Left lung (tissue), 10 donors: ENCODE measurements around the gene APLNR. TPM values are rescaled to one million over a fixed set of nuclear protein-coding genes. Genes with fewer than 3 reads are reported as not detected.
A peak's percentile ranks its signal among the peaks of the same experiment; 100 is the strongest.

ENCODE experiments used
- ATAC-seq: fragments of 200-7000 bp; cut with Tn5 transposase; one replicate; pipeline ENCODE4 v1.9.1; 2020; ENCODE audit warnings: moderate library complexity
- DNase-seq, 4 donors: peaks; one replicate each; pipeline ENCODE4 v3.0.0-alpha.2; 2013 to 2020
- H3K27ac ChIP-seq, 2 donors: fragments of 200-600 bp; sonication (generic) in 1 of 2; one replicate each; pipeline versions ENCODE4 v1.5.0 to v1.8.0; 2020 to 2021
- H3K27me3 ChIP-seq, 2 donors: fragments of 200-600 bp; sonication (generic) in 1 of 2; one replicate each; pipeline versions ENCODE4 v1.5.0 to v1.8.0; 2020 to 2021
- H3K36me3 ChIP-seq, 2 donors: fragments of 200-600 bp; sonication (generic) in 1 of 2; one replicate each; pipeline versions ENCODE4 v1.5.0 to v1.8.0; 2020 to 2021
- H3K4me1 ChIP-seq, 2 donors: fragments of 200-600 bp; one replicate each; pipeline ENCODE4 v1.8.0; 2021
- H3K4me3 ChIP-seq, 2 donors: fragments of 200-600 bp; sonication (generic) in 1 of 2; one replicate each; pipeline versions ENCODE4 v1.5.0 to v1.8.0; 2020 to 2021; ENCODE audit warnings: mild to moderate bottlenecking in 1 of 2
- H3K9me3 ChIP-seq, 2 donors: fragments of 200-600 bp; sonication (generic) in 1 of 2; one replicate each; pipeline versions ENCODE4 v1.5.0 to v1.8.0; 2020 to 2021
- intact Hi-C, 2 donors: fragments of 100-400 bp; cut with DNase I; formaldehyde crosslinking; loops; one replicate each; pipeline versions ENCODE4 v1.11.2 to v1.14.2; 2022
- polyA plus RNA-seq, 6 donors: library from polyadenylated mRNA; unstranded; fragments of 120-200 nt; gene quantifications; one replicate each; pipeline ENCODE4 v1.2.1, GENCODE V29; 2013; ENCODE audit not compliant: insufficient read length in 6 of 6
- total RNA-seq, 2 donors: library from RNA; stranded (reverse); fragmentation: NEBNext Ultra II Directional; extraction: Animal tissue kit (Norgen Biotek cat#: 25700); gene quantifications; one replicate each; pipeline ENCODE4 v1.2.1, GENCODE V29; 2021
- TF ChIP-seq, protein P1 (sequence below), 2 donors: fragments of 200-600 bp; sonication (generic) in 1 of 2; IDR thresholded peaks; one replicate each; pipeline versions ENCODE4 v1.5.0 to v1.8.0; 2021; ENCODE audit warnings: antibody characterized with exemption in 2 of 2
- donor health status: DM: no; HTN: yes; CAD: no.
- donor health status: DM: no; HTN: no; CAD: no.

The APLNR gene
- total and polyA plus RNA-seq, 8 donors = 11.2 to 189 (median 144) TPM

DNA sequence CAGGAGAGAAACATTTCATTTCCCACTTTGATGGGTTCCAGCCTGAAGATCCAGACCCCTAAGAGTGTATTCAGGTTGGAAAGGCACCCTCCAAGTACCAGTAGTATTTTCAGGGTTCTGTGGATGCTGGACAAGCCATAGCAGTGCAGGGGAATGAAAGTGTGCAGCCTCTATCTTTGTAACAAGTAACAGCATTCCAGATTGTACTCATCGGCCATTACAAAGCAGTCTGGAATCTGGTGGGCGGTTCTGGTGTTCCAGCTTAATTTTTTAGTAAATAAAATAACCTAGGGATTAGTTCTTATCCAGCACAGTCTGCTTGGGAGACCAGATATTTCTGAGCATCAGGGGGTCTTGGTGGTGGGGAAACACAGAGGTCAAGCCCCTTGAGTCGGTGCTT is 22.6 kb downstream of the APLNR start:
- Histone ChIP-seq H3K27me3 (no peaks in the 10 kb centered on the region), H3K9me3 (no peaks in the 10 kb centered on the region), H3K36me3 (no peaks in the 10 kb centered on the region), H3K4me3 (no peak overlapping the region), H3K27ac (no peak overlapping the region), H3K4me1 (peaks cover 10 to 11% of the 10 kb centered on the region in 2 donors)
- intact Hi-C loops = no loop called here
- no peak for DNase-seq
- ATAC-seq = peak; percentile 80
- TF ChIP-seq, protein P1, sequence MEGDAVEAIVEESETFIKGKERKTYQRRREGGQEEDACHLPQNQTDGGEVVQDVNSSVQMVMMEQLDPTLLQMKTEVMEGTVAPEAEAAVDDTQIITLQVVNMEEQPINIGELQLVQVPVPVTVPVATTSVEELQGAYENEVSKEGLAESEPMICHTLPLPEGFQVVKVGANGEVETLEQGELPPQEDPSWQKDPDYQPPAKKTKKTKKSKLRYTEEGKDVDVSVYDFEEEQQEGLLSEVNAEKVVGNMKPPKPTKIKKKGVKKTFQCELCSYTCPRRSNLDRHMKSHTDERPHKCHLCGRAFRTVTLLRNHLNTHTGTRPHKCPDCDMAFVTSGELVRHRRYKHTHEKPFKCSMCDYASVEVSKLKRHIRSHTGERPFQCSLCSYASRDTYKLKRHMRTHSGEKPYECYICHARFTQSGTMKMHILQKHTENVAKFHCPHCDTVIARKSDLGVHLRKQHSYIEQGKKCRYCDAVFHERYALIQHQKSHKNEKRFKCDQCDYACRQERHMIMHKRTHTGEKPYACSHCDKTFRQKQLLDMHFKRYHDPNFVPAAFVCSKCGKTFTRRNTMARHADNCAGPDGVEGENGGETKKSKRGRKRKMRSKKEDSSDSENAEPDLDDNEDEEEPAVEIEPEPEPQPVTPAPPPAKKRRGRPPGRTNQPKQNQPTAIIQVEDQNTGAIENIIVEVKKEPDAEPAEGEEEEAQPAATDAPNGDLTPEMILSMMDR (IDR thresholded peaks at IDR 0.05) = no peak

DNA sequence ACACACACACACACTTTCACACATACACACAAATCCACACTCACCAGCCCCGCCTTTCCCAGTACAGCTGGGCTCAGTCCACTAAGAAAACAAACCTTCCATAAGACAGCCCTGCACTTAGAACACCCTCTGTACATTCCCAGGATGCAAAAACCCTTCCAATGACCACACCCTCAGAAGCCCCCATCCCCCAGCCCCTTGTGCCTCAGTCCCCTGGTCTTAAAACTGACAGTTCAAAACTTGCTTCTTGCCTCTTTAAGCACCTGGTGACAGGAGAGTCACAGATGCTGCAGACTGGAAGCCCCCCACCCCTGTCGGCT is 23.0 kb downstream of the APLNR start:
- Histone ChIP-seq H3K9me3 (no peaks in the 10 kb centered on the region), H3K36me3 (no peaks in the 10 kb centered on the region), H3K27me3 (no peaks in the 10 kb centered on the region), H3K4me1 (peaks cover 8 to 10% of the 10 kb centered on the region in 2 donors), H3K27ac (no peak overlapping the region), H3K4me3 (no peak overlapping the region)
- DNase-seq (peak in 1 of 4 donors; percentile 36), ATAC-seq (peak; percentile 59)
- intact Hi-C loops = no loop called here
- TF ChIP-seq, protein P1 (IDR thresholded peaks at IDR 0.05) = no peak

DNA sequence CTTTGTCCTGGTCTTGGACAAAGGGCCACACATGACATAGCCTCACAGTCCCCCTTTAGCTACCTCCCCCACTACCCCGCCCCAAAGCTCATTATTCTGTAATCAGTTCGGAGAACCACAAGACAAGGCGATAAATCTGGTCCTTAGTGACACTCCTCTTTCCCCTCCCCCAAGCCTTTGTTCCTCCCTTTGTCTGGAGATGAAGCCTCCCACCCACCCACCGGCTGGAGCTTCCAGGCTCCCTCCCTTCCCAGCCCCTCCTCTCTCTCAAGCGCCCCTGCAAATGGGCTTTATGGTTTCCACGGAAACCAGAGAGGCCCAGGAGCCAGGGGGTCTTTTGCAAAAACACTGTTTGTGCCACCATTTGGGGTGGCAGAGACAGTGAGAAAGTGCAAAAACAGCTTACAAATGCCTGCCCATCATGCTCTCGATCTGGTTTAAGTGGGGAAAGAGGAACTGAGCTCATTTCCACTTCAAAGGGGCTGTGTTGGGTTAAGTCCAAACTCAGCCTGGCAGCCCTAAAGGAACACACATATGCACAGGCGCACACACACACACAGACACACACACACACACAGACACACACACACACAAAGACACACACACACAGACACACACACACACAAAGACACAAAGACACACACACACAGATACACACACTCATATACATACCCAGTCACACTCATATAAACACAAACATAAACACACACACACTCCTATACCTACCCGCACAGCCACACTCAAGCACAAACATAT is 23.5 kb downstream of the APLNR start:
- ATAC-seq (peak; percentile 55), DNase-seq (peak in 2 of 4 donors; percentile 63 to 84)
- TF ChIP-seq, protein P1 (IDR thresholded peaks at IDR 0.05) = no peak
- no peaks in the 10 kb centered on the region for H3K36me3 ChIP-seq
- no peak overlapping the region for H3K4me3 ChIP-seq
- H3K9me3 ChIP-seq = no peaks in the 10 kb centered on the region
- intact Hi-C loops = no loop called here
- peak overlapping the region in 1 of 2 donors; percentile 45 for H3K27ac ChIP-seq
- peaks cover 7 to 10% of the 10 kb centered on the region in 2 donors for H3K4me1 ChIP-seq
- H3K27me3 ChIP-seq = no peaks in the 10 kb centered on the region

DNA sequence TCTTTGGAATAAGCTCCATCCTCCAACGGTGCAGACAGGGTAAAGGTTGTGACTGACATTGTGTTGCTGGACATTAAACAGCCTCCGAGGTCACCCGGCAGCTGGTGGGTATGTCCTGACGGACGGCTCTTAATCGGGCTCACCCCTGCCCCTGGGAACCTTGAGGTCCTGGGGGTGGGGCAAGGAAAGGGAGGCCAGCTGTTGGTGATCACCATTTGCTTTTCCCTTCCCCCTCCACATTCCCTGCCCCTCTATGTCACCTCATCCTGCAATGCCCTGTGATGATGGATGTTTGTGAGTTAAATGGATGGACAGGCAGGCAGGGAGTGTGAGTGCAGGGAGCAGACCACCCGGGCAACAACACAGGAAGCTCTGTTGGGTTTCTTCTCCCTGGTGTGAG is 26.3 kb downstream of the APLNR start:
- TF ChIP-seq, protein P1 (IDR thresholded peaks at IDR 0.05) = no peak
- peaks cover 7 to 10% of the 10 kb centered on the region in 2 donors for H3K4me1 ChIP-seq
- H3K27ac ChIP-seq = no peak overlapping the region
- DNase-seq (no peak), ATAC-seq (no peak)
- H3K27me3 ChIP-seq = no peaks in the 10 kb centered on the region
- no peaks in the 10 kb centered on the region for H3K9me3 ChIP-seq
- intact Hi-C loops = no loop called here
- no peak overlapping the region for H3K4me3 ChIP-seq
- no peaks in the 10 kb centered on the region for H3K36me3 ChIP-seq

DNA sequence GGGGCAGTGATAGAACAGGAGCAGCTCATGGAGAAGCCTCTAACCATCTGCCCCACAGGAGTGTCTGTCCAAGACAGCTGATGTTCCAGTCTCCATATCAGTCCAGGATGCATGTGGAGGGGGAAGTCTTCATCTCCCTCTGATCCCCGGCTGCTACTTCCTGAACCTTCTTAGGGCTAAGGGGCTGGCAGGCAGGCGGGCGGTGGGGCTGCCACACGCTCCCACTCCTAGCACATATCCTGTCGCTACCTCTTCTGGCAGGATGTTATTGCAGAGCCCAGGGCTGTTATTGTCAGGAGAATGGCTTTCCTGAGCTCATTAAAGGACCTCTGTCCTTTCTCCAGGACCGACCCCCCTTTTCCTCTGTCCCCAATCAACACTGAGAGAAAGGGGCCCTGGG is 29.9 kb downstream of the APLNR start:
- ATAC-seq (no peak), DNase-seq (no peak)
- Histone ChIP-seq H3K27me3 (no peaks in the 10 kb centered on the region), H3K9me3 (no peaks in the 10 kb centered on the region), H3K4me1 (peaks cover 6 to 11% of the 10 kb centered on the region in 2 donors), H3K4me3 (no peak overlapping the region), H3K36me3 (no peaks in the 10 kb centered on the region), H3K27ac (no peak overlapping the region)
- TF ChIP-seq, protein P1 (IDR thresholded peaks at IDR 0.05) = no peak
- intact Hi-C loops = no loop called here
